H1 (cell line): ENCODE measurements around the gene ZDHHC17.

Experiments
- HDAC6 ChIP-seq: IDR thresholded peaks from one replicate; pipeline ENCODE4 v1.7.1; 2012; ENCODE audit warnings: low read depth, mild to moderate bottlenecking, inconsistent platforms, low read length, moderate library complexity
- MAX ChIP-seq: IDR thresholded peaks from 2 replicates; pipeline ENCODE4 v1.6.1; 2012; ENCODE audit warnings: inconsistent platforms
- POLR2A ChIP-seq, 2 experiments: IDR thresholded peaks; 1 replicate in 1 of 2; 2 replicates in 1 of 2; pipeline ENCODE4 v1.6.1; 2011; ENCODE audit warnings: low read depth in 2 of 2, low read length in 2 of 2, mild to moderate bottlenecking in 2 of 2; ENCODE audit errors: control extremely low read depth in 1 of 2
- POLR2AphosphoS5 ChIP-seq: IDR thresholded peaks from 2 replicates; pipeline ENCODE4 v1.6.1; 2011; ENCODE audit warnings: low read depth, low read length
- SP1 ChIP-seq: IDR thresholded peaks from 2 replicates; pipeline ENCODE4 v1.6.1; 2011; ENCODE audit warnings: low read depth, low read length
- TEAD4 ChIP-seq: IDR thresholded peaks from 2 replicates; pipeline ENCODE4 v1.6.1; 2012; ENCODE audit warnings: low read depth, low read length, inconsistent platforms, mixed read lengths
- TF ChIP-seq, protein P1 (sequence below), 3 experiments: IDR thresholded peaks; 1 replicate in 2 of 3; 2 replicates in 1 of 3; pipeline versions ENCODE4 v1.5.1 to v1.6.1; 2011; ENCODE audit warnings: low read length in 3 of 3, mild to moderate bottlenecking in 3 of 3, inconsistent platforms in 2 of 3, low read depth in 1 of 3, moderate library complexity in 1 of 3; ENCODE audit not compliant: insufficient read depth in 1 of 3; ENCODE audit errors: control extremely low read depth in 1 of 3

DNA sequence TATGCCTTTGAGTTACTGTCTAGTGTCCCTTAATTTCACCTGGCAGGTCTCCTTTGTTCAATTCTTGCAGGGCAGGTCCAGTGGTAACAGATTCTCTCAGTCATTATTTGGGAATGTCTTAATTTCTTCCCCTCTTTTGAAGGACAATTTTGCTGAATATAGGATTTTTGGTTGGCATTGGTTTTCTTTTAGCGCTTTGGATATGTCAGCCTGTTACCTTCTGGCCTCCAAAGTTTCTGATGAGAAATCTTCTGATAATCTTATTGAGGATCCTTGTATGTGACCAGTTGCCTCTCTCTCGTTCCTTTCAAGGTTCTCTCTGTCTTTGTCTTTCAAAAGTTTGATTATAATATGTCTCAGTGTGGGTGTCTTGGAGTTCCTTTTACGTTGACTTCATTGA is 38.1 kb downstream of the ZDHHC17 start:
- TF ChIP-seq POLR2A (IDR thresholded peaks at IDR 0.05; ENCODE audit: control extremely low read depth in 1 of 2, low read depth in 2 of 2, low read length in 2 of 2) (no peak), SP1 (no peak), TEAD4 (no peak), MAX (no peak), POLR2AphosphoS5 (no peak), HDAC6 (no peak)
- TF ChIP-seq, protein P1, sequence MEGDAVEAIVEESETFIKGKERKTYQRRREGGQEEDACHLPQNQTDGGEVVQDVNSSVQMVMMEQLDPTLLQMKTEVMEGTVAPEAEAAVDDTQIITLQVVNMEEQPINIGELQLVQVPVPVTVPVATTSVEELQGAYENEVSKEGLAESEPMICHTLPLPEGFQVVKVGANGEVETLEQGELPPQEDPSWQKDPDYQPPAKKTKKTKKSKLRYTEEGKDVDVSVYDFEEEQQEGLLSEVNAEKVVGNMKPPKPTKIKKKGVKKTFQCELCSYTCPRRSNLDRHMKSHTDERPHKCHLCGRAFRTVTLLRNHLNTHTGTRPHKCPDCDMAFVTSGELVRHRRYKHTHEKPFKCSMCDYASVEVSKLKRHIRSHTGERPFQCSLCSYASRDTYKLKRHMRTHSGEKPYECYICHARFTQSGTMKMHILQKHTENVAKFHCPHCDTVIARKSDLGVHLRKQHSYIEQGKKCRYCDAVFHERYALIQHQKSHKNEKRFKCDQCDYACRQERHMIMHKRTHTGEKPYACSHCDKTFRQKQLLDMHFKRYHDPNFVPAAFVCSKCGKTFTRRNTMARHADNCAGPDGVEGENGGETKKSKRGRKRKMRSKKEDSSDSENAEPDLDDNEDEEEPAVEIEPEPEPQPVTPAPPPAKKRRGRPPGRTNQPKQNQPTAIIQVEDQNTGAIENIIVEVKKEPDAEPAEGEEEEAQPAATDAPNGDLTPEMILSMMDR (IDR thresholded peaks at IDR 0.05; ENCODE audit: control extremely low read depth in 1 of 3, insufficient read depth in 1 of 3, low read depth in 1 of 3, low read length in 3 of 3), result no peak
